Adipose tissue (tissue), 3 donors: ENCODE measurements around the gene ASS1. TPM values are rescaled to one million over a fixed set of nuclear protein-coding genes. Genes with fewer than 3 reads are reported as not detected.

Experiments
- H3K27ac ChIP-seq: one replicate; pipeline ENCODE4 v1.5.1; 2013; ENCODE audit warnings: low read depth, low read length
- WGBS, 3 donors: extraction: QIAGEN DNeasy Blood & Tissue Kit; methylation state at CpG; one replicate each; pipeline ENCODE4 v1.1.7; 2013; 5-methylcytosine and 5-hydroxymethylcytosine counted together
- polyA plus RNA-seq, 3 donors: library from polyadenylated mRNA; stranded (reverse); fragments of 200-250 nt; gene quantifications; one replicate each; pipeline ENCODE4 v1.2.3, GENCODE V29; 2013
- donor health status: healthy with polysubstance abuse.
- donor health status: Bipolar disorder and iron deficiency.
- donor health status: healthy.

The ASS1 gene
- polyA plus RNA-seq, 3 donors: 90.1 to 700 (median 349) TPM

DNA sequence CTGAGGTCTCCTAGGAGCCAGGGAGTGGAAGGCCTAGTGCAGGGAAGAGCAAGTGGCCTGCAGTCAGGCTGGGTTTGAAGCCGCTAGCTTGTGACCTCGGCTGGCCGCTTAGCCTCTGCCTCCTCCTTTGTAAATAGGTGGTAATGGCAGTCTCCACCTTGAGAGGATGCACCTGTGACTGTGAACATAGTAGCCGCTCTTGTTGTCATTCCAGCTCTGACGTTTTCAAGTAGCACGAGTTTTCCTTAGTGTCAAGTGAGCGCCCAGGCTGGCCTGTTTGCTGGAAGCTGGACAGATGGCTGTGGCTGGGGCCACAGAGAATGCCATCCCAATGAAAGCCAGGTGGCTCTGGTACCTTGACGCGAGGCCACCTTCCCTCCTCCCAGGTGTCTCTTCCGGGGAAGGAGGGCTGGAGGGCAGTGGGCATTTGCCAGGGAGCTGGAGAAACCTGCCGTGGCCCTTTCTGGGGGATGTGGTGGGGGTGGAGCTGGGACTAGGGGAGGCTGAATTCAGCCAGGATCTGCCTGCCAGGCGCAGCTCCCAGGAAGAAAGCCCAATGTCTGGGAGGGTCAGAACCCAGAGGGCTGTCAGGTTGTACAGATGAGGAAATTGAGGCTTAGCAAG, 2.5 kb downstream of the ASS1 start:
- no peak overlapping the region for H3K27ac ChIP-seq
- WGBS, 3 donors: 78 to 83% (median 83%) methylated on average over 12 of the region's 12 CpGs

DNA sequence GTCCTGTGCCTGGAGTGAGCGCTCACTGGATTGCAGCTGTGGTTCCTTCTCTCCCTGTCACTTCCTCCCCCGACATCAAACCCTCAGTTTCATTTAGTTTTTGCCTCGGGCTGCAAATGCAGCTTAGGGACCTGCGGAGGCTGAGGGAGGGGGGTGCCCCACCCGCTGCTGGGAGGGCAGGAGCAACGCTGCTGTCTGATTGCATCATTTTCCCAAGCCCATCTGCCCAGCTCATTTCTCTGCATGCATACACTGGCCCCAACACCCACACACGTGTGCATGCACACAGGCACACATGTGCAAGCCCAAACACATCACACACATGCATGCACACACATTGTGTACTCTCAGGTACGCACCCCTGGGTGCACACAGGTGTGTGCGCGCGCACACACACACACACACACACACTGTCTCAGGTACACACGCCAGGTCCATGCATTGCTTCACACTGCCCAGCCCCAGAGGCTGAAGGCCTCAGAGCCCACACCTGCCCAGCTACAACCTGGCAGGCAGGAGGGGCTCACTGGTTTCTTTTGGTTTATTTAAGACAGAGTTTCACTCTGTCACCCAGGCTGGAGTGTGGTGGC, 3.4 kb downstream of the ASS1 start:
- WGBS, 3 donors: 53 to 80% (median 54%) methylated on average over 12 of the region's 12 CpGs
- H3K27ac ChIP-seq: no peak overlapping the region

DNA sequence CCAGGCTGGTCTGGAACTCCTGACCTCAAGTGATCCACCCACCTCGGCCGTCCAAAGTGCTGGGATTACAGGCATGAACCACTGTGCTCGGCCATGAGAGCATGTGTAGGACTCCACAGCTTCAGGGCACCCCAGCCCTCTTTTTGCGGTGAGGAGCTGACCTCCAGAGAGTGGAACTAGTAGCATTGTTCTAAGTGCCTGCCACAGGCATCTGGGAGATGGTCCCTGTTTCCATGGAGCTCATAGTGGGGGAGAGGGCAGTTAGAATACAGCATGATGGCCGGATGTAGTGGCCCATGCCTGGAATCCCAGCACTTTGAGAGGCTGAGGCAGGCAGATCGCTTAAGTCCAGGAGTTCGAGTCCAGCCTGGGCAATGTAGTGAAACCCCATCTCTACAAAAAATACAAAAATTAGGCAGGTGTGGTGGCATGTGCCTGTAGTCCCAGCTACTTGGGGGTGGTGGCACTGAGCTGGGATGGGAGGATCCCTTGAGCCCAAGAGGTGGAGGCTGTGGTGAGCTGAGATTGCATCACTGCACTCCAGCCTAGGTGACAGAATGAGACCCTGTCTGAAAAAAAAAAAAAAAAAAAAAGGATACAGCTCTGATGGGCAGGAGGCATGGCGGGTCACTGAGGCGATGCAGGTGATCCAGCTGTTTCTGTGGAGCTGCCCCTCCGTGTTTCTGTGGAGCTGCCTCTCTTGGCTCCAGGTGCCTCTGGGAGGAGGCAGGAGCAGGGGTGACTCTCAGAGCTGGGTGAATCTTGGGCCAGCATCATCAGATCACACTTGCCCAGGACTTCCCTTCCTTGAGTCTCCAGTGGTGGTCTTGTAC, 4.2 kb downstream of the ASS1 start:
- WGBS, 3 donors: 91 to 93% (median 93%) methylated on average over 10 of the region's 10 CpGs
- no peak overlapping the region for H3K27ac ChIP-seq

DNA sequence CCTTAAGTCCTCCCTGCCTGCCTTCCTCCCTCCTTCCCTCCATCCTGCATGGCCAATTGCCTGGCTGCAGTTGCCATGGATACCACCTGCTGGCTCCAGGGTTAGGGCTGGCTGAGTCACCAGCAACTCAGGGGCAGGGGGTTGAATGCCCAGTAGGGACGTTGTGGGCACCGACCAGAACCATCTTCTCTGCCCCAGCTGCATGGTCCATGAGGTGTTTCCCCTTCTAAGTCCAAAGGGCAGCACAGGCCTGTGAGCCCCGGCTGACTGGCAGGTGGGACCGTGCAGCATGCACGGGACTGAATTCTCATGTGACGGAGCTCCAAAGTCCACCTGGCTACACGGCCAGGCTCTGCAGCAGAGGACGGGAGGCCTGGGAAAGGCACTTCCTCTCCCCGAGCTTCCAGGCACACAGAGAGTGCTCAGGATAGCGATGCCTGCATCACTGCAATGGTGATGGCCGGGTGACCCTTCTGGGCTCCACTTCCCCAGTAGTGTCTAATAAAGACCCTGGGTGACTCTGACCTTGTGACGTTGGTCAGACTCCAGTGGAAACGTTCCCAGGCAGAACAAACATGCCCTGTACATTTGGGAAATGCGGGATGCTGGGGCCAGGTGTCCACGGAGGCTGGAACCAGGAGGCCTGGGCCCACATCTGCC, 5.7 kb downstream of the ASS1 start:
- H3K27ac ChIP-seq: no peak overlapping the region
- 24 to 77% (median 69%) methylated on average over 15 of the region's 15 CpGs for WGBS, 3 donors

DNA sequence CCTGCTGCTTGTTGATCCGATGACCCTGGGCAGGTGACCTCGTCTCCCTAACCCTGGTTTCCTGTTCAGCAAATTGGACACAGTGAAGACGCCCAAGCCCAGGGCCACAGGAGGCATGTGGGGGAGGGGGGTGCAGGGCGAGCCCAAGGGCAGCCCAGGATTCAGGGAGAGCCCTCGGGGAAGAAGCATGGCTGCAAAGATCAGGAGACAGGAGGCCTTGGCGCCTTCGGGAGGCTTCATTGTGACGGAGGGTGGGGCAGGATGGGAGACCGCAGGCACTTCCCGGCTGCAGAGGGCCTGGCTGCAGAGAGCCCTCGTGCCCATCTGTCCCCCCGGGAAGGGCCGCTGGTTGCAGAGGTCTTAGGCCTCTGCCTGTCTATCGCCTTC, 6.2 kb downstream of the ASS1 start:
- no peak overlapping the region for H3K27ac ChIP-seq
- WGBS, 3 donors: 43 to 71% (median 48%) methylated on average over 11 to 14 of the region's 14 CpGs

DNA sequence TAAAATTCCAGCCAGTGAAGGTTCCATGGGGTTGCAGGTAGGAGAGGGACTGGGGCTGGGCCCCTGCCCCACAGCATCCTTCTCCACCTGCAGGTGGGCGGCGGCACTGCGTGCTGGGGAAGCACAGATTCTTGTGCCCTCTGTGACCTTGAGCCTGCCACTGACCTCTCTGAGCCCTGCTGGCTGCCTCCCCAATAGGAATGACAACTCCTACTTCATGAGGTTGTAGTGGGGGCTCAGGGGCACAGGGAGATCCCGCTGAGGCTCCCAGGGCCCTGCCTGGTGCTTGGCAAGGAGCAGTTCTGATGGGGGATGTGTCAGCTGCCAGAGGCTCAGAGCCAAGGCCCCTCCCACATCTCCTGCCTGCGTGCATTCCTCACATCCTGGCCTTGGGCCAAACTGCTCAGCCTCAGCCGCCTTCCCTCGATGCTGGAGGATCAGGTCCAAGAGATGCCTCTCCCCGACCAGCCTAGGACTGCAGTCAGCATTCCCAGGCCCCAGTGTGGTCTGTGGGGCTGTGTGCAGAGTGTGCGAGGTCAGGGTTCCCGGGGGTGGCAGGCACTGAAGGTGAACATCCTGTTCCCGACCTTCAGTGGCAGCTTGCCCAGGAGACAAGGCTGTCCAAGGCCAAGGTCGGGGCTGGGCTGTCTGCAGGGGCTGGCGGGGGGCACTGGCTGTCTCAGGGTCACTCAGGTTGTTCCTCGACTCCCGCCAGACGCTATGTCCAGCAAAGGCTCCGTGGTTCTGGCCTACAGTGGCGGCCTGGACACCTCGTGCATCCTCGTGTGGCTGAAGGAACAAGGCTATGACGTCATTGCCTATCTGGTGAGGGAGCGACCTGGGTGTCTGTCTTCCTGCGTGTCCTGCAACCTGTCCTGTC, 7.0 kb downstream of the ASS1 start:
- H3K27ac ChIP-seq: no peak overlapping the region
- WGBS, 3 donors: 21 to 36% (median 35%) methylated on average over 23 of the region's 23 CpGs

DNA sequence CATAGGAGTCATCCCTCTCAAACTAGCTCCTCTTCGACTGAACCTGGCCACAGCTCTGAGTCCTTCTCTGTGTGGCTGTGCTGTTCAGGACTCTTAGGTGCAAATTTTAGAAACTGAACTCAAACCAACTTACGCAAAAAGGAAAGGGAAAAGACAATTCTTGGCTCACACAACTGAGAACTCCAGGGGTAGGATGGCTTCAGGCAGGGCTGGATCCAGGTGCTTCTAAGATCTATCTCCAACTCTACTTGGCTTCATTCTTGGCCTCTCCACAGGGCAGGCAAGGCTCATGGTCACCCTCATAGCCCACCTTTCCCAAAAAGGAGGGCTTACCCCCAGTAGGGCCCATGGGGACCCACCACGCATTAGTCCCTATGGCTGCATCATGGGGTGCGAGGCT, 8.1 kb downstream of the ASS1 start:
- H3K27ac ChIP-seq: no peak overlapping the region
- WGBS, 3 donors: 92 to 95% (median 94%) methylated on average over 4 of the region's 4 CpGs

DNA sequence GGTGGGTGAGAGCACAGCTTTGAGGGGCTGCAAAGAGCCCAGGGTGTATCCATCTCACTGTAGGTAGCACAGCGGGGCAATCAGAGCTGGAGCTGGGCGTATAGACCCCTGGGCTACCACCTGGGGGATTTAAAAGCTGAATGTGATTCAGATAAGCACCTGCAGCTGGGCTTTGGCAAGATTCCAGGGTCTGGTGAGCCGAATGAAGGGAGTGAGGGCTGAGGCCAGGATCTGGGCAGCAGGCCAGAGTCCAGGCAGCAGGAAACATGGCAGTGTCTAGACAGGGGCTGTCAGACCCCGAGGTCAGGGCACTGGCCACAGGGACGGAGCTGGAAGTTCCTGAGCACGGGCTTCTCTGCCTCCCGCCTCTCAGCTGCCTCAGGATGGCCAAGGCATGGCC, 8.7 kb downstream of the ASS1 start:
- WGBS, 3 donors: 24 to 45% (median 37%) methylated on average over 7 of the region's 7 CpGs
- H3K27ac ChIP-seq: no peak overlapping the region

DNA sequence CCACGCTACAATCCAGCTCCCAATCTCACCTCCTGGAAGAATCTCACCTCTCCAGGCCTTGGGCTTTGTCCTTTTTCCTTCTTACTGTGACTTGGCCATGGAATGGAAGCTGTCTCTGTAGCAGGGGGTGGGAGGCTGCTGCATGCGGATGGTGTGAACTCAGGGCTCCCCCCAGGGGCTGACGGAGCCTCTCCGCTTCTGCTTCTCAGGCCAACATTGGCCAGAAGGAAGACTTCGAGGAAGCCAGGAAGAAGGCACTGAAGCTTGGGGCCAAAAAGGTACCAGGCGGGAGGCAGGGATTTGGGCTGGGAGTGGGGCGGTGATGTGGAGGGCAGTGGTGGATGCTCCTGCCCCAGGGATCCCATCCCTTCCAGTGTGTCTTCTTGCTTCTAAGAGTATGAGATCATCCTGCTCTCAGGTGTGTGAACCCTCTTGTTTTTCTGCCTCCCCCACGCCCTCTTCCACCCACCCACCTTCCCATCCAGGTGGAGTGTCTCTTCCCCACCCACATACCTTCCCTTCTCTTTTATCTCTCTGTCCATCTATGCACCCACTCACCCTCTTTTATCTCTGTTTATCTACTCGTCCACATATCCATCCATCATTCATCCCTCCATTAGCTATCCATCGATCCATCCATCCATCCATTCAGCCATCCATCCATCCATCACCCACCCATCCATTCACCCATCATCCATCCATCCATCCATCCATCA, 9.5 kb downstream of the ASS1 start:
- WGBS, 3 donors: 89 to 97% (median 94%) methylated on average over 10 of the region's 10 CpGs
- no peak overlapping the region for H3K27ac ChIP-seq

DNA sequence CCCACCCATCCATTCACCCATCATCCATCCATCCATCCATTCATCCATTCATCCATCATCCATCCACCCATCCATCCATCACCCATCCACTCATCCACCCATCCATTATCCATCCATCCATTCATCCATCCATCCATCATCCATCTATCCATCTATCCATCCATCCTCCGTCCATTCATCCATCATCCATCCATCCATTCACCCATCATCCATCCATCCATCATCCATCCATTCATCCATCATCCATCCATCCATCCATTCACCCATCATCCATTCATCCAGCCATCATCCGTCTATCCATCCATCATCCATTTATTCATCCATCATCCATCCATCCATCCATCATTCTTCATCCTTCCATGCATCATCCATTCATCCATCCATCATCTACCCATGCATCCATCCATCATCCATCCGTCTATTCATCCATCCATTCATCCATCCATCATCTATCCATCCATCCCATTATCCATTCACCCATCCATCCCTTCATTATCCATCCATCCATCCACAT, 10.1 kb downstream of the ASS1 start:
- H3K27ac ChIP-seq: no peak overlapping the region
- WGBS, 3 donors: 32 to 98% (median 35%) methylated on average over 3 of the region's 3 CpGs

DNA sequence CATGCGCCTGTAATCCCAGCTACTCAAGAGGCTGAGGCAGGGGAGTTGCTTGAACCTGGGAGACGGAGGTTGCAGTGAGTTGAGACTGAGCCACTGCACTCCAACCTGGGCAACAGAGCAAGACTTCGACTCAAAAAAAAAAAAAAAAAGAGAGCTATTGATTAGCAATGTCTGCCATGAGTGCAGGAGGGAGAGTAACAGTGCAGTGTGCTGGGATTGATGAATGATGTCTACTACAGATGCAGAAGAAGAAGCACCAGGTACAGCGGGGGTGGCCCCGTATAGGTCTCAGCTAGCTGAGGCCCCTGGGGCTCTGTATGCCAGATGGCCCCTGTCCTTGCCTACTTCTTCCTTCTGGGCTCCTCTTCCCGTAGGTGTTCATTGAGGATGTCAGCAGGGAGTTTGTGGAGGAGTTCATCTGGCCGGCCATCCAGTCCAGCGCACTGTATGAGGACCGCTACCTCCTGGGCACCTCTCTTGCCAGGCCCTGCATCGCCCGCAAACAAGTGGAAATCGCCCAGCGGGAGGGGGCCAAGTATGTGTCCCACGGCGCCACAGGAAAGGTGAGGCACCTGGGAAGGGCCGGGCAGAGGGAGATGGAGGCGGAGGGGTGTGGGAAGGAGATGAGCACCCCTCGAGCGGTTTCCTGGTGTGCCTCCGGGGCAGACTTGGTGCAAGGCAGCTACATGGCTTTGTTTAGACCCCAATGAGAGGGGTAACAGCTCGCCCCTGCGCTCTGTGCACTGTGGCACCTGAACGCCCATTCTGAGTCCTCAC, 13.5 kb downstream of the ASS1 start:
- 89 to 96% (median 92%) methylated on average over 21 to 23 of the region's 23 CpGs for WGBS, 3 donors
- H3K27ac ChIP-seq: no peak overlapping the region

DNA sequence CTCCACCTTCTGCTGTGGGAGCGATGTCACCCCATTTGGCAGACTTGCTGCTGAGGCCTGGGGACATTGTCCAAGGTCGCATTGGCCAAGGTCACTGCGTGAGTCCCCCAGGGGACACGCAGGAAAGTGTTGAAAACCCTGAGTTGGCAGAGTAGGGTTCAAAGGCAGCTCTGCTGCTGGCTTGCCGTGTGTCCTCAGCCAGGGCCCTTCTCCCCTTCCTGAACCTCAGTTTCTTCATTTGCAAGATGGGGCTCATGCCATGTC, 14.0 kb downstream of the ASS1 start:
- WGBS, 3 donors: 70 to 88% (median 79%) methylated on average over 5 of the region's 5 CpGs

DNA sequence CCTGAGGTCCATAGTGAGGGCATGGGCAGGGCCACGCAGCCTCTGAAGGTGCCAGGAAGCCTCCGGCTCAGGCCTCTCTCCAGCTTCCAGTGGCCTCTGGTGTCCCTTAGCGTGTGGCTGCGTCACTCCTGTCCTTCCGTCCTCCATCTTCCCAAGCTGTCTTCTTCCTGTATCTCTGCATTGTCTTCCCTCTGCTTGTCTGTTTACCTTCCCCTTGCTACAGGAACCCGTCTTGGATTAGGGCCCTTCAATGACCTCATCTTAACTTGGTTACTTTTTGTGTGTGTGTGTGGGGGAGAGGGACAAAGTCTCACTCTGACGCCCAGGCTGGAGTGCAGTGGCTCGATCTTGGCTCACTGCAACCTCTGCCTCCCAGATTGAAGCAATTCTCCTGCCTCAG, 14.4 kb downstream of the ASS1 start:
- no peak overlapping the region for H3K27ac ChIP-seq
- WGBS, 3 donors: 70 to 78% (median 73%) methylated on average over 8 of the region's 8 CpGs

More for the DNA sequence above, 14.0 kb downstream of the ASS1 start:
- no peak overlapping the region for H3K27ac ChIP-seq

DNA sequence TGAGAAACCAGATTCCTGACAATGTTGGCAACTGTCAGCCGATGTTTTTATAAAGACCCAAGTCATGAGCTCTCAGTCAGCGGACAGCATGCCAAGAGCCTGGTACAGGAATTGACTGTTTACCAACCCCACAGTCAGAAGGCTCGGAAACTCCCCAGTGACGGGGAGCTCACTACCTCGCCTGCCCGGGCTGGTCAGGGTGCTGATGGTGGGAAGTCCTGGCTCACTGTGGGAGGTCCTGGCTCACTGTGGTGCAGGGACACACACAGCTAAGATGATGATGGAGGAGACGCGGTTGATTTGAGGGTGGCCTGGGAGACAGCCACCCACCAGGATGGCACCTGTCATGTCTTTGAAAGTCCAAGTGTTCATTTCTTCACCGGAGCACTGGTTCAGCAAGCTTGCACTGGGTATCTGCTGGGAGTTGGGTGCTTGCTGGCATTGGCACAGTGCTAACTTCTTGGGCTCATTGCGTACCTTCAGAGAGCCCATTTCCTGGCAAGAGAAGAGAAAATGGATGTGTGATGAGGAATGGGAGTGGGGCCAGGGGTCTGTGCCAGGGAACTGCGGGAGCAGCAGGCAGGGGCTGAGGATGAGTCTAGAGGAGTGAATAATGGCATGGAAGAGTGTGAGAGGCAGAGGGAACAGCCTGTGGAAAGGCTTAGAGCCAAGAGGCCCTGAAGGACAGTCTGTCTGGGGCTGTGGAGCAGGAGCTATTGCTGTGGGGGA, 15.3 kb downstream of the ASS1 start:
- no peak overlapping the region for H3K27ac ChIP-seq
- 79 to 88% (median 83%) methylated on average over 11 of the region's 11 CpGs for WGBS, 3 donors

DNA sequence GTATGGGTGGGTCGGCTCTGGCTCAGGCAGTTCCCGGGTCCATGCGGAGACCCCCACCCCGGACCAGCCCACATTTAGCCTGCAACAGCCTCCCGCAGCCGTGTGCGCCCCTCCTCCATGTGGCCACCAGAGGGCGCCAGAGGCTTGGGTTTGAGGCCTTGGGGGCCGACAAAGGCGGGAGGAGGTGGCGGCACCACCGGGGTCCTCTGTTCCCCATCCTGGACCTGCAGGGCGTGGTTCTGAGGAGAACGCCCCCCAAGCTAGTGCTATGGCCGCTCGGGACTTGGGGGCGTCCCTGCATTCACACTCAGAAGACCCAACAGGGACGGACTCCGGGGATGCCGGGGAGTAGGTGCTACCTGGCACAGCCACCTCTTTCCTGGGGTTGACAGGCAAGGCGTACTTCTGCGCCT, 16.5 kb downstream of the ASS1 start:
- H3K27ac ChIP-seq: no peak overlapping the region
- whole genome bisulfite sequencing, 3 donors: 18 to 23% (median 21%) methylated on average over 21 to 22 of the region's 22 CpGs

DNA sequence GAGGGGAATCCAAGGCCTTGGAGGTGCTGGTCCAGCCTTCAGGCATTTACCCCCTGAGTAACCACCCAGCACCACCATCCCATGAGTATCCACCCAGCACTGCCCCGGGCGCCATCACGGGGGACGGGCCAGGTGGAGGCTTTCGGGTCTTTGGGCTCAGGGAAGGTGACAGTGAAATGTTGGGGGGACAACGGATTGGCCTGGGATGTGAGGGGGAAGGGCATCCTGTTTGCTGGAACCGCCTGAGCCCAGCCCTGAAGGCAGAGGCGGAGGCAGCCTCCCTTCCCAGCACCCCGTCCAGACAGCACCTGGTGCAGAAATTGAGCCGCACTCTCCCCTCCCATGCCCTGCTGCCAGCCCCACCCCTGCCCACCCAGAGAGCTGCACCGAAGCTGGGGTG, 17.0 kb downstream of the ASS1 start:
- no peak overlapping the region for H3K27ac ChIP-seq
- WGBS, 3 donors: 81 to 87% (median 83%) methylated on average over 11 of the region's 11 CpGs
